ENCODE results near the gene LHFPL3.
"Not testable (repeated sequence)": the region's sequence is repeated elsewhere in the genome, so short reads cannot be mapped to it uniquely, and the experiment has no call there.

LHFPL3 gene

DNA sequence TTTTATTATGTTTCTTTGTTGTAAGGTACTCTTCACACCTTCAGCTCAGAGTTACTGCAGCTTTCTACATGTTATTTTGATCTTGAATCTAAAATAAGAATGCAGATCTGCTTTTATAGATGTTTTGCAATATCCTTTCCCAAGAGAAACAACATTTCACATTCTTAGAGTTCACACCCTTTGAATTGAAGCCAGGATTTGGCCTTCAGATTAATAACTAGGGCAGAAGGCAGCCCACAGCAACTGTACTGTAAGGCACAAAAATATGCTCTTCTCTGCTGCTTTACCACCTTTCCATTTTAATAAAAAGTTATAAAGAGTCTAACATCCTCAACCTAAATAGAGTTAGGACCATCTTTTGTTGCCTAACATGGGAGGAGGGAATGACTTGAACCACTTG lies 224.7 kb downstream of the LHFPL3 start:
- H3K27ac ChIP-seq, result no peak overlapping the region
- TF ChIP-seq CTCF (conservative IDR thresholded peaks at IDR 0.05), result no peak

GRCh38 chr7:104563350-104563901 lies 235.0 kb downstream of the LHFPL3 start:
- not testable (repeated sequence) for H3K27ac ChIP-seq

DNA sequence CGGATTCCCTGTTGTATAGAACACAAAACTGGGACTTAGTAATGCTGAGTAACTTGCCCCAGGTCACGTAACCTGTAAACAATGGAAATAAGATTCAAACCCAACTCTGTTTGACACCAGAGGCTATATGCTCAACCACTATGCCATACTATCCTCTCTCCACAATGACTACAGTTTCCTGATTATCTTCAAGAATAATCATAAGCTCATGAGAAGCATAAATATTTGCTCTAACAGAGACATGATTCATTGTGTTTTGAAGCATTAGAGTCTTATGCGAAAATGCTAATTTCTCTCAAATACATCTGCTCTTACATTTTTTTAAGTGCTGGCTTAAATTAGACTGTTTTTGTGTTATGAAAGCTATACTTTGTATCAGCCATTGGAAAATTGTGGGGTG lies 241.3 kb downstream of the LHFPL3 start:
- no peak overlapping the region for H3K27ac ChIP-seq
- no peak for TF ChIP-seq CTCF (conservative IDR thresholded peaks at IDR 0.05)
- no peak for TF ChIP-seq ZFX (IDR thresholded peaks at IDR 0.05)

GRCh38 chr7:104572554-104572953 lies 244.2 kb downstream of the LHFPL3 start:
- TF ChIP-seq ZFX (IDR thresholded peaks at IDR 0.05) (no peak), CTCF (conservative IDR thresholded peaks at IDR 0.05) (no peak)
- H3K27ac ChIP-seq, result no peak overlapping the region

- no peak for TF ChIP-seq ZFX (IDR thresholded peaks at IDR 0.05)
- TF ChIP-seq CTCF (conservative IDR thresholded peaks at IDR 0.05), result no peak
Observed at GRCh38 chr7:104584620-104585019, 256.2 kb downstream of the LHFPL3 start.

DNA sequence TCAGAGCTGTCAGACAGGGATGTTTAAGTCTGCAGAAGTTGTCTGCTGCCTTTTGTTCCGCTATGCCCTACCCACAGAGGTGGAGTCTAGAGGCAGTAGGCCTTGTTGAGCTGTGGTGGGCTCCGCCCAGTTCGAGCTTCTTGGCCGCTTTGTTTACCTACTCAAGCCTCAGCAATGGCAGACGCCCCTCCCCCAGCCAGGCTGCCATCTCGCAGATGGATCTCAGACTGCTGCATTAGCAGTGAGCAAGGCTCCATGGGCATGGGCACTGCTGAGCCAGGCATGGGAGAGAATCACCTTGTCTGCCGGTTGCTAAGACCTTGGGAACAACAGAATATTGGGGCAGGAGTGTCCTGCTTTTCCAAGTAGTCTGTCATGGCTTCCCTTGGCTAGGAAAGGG lies 267.2 kb downstream of the LHFPL3 start:
- peak overlapping the region; percentile 68 for H3K27ac ChIP-seq

More at GRCh38 chr7:104584620-104585019, 256.2 kb downstream of the LHFPL3 start:
- H3K27ac ChIP-seq, result no peak overlapping the region

DNA sequence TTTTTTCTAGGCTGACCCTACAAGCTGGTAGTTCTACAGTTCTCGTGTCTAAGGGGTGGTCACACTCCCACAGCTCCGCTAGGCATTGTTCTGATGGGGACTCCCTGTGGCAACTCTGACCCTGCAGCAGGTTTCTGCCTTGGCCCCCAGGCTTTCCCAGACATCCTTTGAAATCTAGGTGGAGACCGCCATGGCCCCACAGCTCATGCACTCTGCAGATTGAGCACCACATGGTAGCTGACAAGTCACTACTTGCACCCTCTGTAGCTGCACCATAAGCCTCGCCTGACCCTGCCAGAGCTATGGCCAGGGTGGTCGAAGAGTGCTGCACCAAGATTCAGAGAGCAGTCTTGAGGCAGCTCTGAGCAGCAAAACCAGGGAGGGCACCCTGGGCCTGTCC lies 275.6 kb downstream of the LHFPL3 start:
- H3K27ac ChIP-seq, result no peak overlapping the region
- no peak for TF ChIP-seq ZFX (IDR thresholded peaks at IDR 0.05)
- no peak for TF ChIP-seq CTCF (conservative IDR thresholded peaks at IDR 0.05)

DNA sequence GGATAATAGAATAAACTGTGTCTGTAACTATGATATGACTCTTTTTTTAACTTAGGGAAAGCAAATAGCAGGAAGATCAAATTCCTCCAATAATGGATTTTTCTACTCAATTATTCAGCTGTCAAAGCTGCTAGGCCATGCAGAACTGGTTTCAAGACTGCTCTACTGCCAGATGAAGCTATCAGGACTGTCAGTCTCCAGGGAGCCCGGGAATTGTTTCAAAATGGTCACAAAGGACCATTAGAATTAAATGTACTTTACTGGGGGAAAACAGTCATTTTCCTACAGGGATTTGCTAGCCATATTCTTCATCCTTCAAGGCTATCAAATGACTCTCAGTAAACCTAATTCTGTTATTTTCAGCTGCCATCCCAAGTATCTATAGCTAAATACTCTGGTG lies 276.3 kb downstream of the LHFPL3 start:
- H3K27ac ChIP-seq, result no peak overlapping the region
- TF ChIP-seq CTCF (conservative IDR thresholded peaks at IDR 0.05) (no peak), ZFX (IDR thresholded peaks at IDR 0.05) (no peak)

DNA sequence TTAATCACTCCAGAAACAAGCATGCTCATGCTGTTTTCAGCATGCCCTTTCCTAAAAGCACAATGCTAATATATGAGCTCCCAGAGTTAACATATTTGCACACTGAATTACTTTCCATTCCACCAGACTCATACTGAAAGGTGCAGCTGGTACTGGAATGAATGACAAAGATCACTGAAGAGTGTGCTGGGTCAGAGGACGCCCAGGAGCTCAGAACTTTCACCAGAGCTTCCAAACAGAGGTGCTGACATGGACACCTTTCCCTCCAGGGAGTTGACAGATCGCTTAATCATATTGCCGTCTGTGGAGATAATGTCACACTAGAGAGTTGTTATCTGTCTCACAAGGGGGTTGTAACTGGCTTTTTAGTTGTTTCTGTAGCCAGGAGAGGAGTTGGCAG lies 292.9 kb downstream of the LHFPL3 start:
- no peak overlapping the region for H3K27ac ChIP-seq

More for the DNA sequence above, 292.9 kb downstream of the LHFPL3 start:
- TF ChIP-seq ZFX (IDR thresholded peaks at IDR 0.05) (no peak), CTCF (conservative IDR thresholded peaks at IDR 0.05) (no peak)

Data from C4-2B (cell line).